Stimulated activated CD8-positive, alpha-beta memory T cell treated with anti-CD3 and anti-CD28 coated beads, Interleukin-7, amount 100 ng/mL, for 24 hours (primary cell): ENCODE data around the gene CHRDL1.
"Not testable (repeated sequence)": the region's sequence is repeated elsewhere in the genome, so short reads cannot be mapped to it uniquely, and the experiment has no call there.

Source experiments
- DNase-seq: peaks from one replicate; pipeline ENCODE4 v3.0.0-alpha.2; 2020; ENCODE audit warnings: low read depth

The CHRDL1 gene

DNA sequence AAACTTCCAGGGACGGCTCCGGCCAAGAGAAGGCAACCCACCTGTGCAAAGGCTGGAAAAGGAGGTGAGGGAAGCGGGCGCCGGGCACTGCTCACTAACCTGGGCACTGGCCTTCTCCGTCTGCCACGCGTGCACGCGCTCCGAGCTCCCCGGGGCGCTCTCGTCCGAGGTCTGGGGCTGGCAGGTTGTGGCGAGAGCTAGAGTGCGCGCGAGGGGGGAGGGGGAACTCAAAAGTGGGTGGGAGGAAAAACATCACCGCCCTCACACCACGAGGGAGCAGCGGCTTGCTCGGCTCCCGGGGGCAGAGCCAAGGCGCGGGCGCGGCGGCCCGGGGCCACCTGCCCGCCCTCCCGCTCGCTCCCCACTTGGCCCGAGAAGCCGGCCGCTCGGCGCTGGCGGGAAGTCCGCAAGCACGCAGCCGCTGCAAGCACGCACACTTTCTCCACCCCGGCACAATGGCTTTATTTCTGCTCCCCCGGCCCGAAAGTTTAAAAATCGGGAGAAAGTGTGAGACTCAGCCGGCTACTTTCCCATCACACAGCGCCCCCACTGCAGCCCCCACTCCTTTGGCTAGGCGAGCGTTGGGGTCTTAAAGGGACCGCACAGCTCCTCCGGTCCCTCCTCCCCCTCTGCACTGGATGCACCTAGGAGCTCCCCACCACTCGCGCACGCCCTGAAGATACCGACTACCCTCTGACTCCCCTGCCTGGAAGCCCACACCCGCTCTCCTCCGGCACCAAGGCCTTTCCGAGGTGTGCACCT lies at the start of gene CHRDL1:
CHRDL1 (minus strand) TSS at position 173 of the 762 bp plus-strand sequence. CDS start 3,636 bp downstream, outside the sequence.
- DNase-seq = no peak

DNA sequence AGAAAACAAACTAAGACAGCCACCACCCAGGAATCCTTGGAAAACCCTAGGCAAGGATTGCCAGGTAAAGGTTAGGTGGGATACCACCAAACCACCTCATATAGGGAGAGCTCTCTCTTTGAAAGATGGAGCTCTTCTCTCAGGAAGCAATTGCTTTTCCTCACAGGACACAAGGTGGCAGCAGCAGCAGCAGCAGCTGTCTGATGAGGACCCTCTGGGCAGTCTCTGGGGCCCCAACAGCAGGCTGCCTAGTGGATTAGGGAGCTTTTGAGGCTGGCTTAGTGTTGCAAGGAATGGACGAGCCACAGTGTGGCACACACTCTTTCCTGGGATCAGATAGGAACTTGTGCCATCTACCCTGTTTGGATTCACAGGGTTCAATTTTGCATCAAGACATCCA lies 41.4 kb upstream of the CHRDL1 start:
- DNase-seq = no peak

- DNase-seq = no peak
These were observed 40.8 kb upstream of the CHRDL1 start for GRCh38 chrX:110836451-110836850.

GRCh38 chrX:110836001-110836400 lies 40.4 kb upstream of the CHRDL1 start:
- no peak for DNase-seq

- DNase-seq = no peak
These were observed 30.4 kb upstream of the CHRDL1 start for GRCh38 chrX:110825972-110826371.

DNA sequence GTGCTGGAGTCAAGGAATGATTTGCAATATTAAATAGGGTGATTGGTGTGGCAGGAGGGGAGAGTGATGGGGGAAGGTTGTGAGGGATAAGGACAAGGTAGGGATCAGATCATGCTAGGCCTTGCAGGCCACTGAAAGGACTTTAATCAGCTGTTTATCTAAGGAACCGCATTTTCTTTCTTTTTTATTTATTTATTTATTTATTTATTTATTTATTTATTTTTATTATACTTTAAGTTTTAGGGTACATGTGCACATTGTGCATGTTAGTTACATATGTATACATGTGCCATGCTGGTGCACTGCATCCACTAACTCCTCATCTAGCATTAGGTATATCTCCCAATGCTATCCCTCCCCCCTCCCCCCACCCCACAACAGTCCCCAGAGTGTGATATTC lies 20.9 kb upstream of the CHRDL1 start:
- DNase-seq = not testable (repeated sequence)

DNA sequence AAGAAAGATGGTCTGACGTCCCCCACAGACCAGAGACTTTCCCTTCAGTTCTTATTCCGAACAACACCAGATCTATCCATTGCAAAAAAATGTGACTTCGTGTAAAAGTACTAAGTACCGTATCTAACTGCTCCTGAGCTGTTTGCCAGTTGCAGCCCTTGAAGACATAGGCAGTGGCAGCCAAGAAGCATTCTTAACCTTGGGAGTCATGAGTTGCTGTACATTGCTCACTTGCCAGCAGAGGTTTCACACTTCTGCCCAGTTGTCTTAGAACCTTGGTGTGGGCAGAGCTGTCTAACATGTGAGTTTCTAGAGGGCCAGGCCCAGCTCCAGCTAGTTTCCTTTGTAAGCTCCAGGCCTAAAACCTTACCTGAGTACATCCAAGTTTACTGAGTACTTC lies 10.5 kb upstream of the CHRDL1 start:
- no peak for DNase-seq

DNA sequence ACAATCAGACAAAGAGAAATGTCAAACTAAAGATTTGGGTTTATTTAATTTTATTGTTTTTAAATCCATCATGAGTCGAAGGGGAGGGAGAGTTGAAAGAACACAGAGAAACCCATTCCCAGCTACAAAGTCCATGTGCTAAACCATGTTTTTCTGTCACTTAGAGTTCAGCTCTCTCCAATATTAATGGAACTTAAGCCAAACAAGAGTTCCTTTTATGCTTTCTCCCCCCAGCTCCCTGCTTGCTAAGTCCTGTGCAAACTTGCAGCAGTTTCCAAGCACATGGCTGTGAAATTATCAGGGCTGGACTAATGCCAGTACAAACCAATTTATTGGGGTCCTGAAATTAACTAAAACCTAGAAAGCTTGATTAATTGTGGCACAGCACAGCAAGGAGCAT lies 9.7 kb upstream of the CHRDL1 start:
- no peak for DNase-seq

GRCh38 chrX:110804446-110804845 lies 8.8 kb upstream of the CHRDL1 start:
- DNase-seq = no peak

- no peak for DNase-seq
These were observed 7.9 kb upstream of the CHRDL1 start for GRCh38 chrX:110803506-110803905.

DNA sequence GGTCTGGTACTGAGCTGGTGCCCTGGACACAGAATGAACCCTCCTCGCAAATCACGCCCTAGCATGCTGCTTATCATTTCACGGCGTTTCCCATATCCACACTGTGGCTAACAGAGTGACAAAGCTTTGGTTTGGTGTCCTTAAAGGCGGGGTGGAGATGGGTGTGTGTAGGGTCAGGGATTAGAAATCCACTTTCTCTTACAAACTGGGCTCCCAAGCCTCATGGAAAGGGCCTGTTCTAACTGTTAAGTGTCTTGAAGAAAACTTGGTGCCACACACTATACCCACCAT lies 735 bp upstream of the CHRDL1 start:
- no peak for DNase-seq

- DNase-seq = no peak
These were observed 1.0 kb downstream of the CHRDL1 start for GRCh38 chrX:110794601-110795000.

DNA sequence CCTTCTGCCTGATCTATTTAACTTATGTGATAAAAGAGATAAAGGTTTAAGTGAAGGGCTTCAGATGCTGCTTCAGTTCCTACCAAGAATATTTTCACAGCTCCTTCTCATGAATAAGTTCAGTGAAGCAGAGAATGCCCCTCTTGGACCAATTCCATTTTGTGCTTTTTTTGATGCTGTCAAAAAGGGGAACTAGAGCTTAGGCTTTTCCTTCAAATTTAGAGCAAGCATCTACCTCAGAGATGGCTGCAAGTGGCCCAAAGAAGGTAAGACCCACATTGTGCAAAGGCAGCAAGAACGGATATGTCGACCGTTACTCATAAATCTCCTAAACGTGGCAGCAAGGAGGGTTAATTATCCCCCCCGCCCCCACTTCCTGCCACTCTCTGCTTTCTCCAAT lies 4.5 kb downstream of the CHRDL1 start:
- no peak for DNase-seq

DNA sequence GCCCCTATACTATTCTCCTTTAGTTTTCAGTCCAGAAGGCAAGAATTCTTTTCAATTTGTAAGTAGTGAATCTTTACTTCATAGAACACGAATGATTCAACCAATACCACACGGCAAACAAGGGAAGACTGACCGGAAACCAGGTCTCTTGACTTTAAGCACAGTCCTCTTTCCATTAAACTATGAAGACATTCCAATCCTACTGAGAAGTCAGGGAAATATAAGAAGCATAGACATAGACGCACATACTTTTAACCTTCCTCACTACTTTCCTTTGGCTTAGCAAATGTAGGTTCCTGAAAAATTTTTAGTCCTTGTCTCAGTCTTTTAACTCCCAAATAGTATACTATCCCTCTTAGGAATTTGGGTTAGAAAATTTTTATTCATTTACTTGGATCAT lies 9.1 kb downstream of the CHRDL1 start:
- no peak for DNase-seq

- no peak for DNase-seq
These were observed 35.8 kb downstream of the CHRDL1 start for GRCh38 chrX:110759785-110760184.

GRCh38 chrX:110758781-110759422 lies 36.7 kb downstream of the CHRDL1 start:
- DNase-seq = no peak

DNA sequence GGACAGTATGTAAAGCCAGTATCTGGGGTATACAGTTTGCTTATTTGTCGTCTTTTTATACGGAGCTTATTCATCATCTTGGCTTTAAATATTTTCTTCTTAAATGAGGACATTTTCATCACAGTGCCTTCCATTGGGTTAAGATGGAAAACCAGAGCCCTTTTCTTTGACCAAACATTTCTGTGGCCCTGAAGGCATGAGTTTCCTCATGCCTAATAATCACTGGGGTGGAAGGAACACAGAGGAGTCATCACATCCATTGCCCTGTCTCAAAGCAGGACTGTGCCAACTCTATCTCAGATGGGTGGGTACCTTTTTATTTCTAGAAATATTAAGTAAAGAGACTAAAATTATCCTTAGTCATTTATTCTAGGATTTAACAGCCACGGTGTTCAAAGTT lies 40.0 kb downstream of the CHRDL1 start:
- DNase-seq = no peak

DNA sequence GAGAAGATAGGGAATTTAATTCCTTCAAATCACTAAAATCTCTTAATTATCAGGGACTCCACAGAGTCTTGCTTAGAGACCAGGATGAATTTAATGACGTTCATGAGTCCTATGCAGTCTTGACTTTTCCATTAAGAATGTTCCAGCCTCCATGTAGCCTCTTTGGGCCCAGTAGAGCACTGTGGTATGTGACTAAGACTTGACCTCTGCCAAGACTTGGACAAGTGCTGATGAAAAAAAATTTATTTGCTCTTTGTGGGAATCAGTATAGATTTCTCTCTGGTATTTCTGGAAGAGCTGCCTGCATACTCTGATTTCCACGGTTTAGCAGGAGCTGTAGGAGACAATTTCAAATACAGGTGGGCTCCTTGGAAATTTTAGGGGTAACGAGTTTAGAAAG lies 40.6 kb downstream of the CHRDL1 start:
- no peak for DNase-seq

- DNase-seq = no peak
These were observed 45.0 kb downstream of the CHRDL1 start for GRCh38 chrX:110750526-110751189.

- no peak for DNase-seq
These were observed 47.3 kb downstream of the CHRDL1 start for GRCh38 chrX:110748256-110748806.

- DNase-seq = no peak
These were observed 49.6 kb downstream of the CHRDL1 start for GRCh38 chrX:110746014-110746413.

DNA sequence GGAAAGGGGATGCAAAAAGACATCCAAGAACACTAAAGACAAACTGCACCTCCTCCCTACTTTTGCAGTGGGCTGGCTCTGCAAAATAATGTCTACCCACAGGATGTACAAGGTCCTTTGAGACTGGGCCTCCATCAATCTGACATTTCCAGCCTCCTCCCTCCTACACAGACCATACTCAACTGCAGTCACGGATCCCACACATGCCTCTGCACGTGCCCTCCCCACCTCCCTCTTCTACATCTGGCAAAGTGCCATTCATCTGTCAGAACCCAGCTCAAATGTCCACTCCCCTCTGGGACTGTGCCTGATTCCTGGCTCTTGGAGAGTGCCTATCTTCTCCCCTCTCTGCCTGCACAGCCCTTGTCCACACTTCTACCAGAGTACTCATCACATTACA lies 50.3 kb downstream of the CHRDL1 start:
- DNase-seq = no peak

- DNase-seq = no peak
These were observed 51.8 kb downstream of the CHRDL1 start for GRCh38 chrX:110743679-110744340.
